Stimulated activated CD8-positive, alpha-beta memory T cell treated with anti-CD3 and anti-CD28 coated beads, Interleukin-15, amount 100 ng/mL, for 4 hours (primary cell): ENCODE results near the gene ZNF438.

ENCODE experiments used
- DNase-seq, 2 donors: peaks; one replicate each; pipeline ENCODE4 v3.0.0-alpha.2; 2020; ENCODE audit warnings: low read depth in 2 of 2

The ZNF438 gene

DNA sequence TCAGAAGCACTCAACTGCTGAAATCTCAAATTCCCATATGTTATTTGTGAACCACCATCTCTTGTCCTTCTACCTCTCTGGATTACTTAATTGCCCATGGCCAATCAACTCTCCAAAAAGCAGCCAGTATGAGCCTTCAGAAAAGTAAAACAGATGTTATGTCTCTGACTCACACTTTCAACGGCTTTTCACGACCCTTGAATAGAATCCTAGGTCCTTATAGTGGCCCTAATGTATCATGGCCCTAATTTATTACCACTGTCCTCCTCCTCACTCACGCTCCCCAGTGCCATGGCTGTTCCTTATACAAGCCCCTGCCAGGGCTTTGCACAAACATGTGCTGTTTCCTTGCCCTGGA lies 20.0 kb downstream of the ZNF438 start:
- DNase-seq, result no peak

- no peak for DNase-seq
Measured at GRCh38 chr10:31011017-31011664, 20.5 kb downstream of the ZNF438 start.

- DNase-seq, result no peak
Measured at GRCh38 chr10:31010062-31010461, 21.6 kb downstream of the ZNF438 start.

DNA sequence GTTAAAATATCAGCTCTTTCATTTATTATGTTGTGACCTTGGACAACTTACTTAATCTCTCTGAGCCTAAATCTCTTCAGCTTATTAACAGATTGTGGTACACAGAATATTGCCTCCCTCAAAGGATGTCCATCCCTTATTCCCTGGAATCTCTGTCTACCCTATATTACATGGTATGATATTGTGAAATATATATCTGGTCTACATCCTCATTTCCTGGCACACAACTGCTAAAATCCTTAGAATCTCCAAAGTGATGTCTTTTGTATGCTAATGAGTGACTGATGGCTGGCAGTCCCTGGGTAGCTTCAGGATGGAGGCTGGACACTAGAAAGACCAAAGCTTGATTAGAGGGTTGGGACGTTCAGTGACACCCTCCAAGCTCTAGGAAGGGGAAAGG lies 25.8 kb downstream of the ZNF438 start:
- no peak for DNase-seq

DNA sequence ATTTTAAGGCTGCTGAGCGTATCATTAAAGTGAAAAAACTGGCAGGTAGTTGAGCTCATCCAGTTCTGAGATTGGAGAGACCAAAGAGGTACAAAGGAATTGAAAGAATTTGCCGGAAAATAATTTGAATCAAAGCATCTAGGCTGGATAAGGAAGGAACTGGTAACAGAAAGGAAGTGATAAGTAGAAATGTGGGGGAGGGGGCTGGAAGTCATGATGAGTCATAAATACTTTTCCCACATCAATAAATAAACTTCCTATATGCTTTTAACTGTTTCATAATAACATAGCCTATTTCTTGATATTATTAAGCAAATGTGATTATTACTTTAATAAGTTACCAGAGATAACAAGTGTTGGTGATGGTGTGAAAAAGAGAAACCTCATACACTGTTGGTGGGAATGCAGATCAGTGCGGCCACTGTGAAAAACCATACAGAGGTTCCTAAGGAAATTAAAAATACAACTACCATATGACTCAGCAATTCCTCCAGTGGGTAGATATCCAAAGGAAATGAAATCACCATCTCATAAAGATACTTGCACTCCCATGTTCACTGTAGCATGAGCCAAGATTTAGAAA lies 27.0 kb downstream of the ZNF438 start:
- DNase-seq, result no peak

DNA sequence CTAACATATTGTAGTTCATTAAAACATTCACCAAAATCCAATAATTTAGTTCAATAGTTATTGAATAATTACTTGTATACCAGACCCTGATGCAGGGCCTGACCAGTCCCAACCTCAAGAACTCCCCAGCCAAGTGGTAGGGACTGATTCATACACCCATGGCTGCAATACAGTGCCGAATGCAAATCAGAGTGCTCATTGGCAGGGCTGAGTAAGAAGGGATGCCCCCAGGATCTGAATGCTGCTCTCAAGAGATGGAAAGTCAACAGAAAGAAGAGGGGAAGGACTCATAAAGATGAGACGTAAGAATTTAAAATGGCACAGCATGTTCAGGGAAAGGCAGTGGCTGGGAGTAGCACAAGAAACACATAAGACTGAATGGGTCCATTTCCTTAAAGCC lies 29.9 kb downstream of the ZNF438 start:
- DNase-seq, result no peak

DNA sequence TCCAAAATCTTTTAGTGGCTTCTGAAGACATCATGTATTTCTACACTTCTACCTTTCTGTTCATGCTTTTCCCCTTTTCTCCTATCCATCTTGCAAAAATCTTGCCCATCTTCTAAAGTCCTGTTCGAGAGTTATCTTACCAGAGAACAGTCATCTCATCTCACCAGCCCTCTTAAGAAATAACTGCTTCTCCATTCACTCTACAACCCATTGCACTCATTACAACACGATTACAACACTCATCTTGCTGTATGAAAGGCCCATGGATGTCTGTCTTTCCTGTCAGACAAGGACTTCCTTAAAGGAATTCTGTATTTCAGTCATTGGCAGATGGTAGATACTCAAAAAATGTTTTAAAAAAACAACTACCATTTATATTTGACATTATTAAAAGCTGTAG lies 30.8 kb downstream of the ZNF438 start:
- no peak for DNase-seq

GRCh38 chr10:31000071-31000782 lies 31.4 kb downstream of the ZNF438 start:
- DNase-seq, result no peak

- DNase-seq, result no peak
Measured at GRCh38 chr10:30999070-30999712, 32.5 kb downstream of the ZNF438 start.

- DNase-seq, result no peak
Measured at GRCh38 chr10:30997536-30998235, 34.0 kb downstream of the ZNF438 start.

GRCh38 chr10:30996481-30997005 lies 35.1 kb downstream of the ZNF438 start:
- DNase-seq, result no peak

DNA sequence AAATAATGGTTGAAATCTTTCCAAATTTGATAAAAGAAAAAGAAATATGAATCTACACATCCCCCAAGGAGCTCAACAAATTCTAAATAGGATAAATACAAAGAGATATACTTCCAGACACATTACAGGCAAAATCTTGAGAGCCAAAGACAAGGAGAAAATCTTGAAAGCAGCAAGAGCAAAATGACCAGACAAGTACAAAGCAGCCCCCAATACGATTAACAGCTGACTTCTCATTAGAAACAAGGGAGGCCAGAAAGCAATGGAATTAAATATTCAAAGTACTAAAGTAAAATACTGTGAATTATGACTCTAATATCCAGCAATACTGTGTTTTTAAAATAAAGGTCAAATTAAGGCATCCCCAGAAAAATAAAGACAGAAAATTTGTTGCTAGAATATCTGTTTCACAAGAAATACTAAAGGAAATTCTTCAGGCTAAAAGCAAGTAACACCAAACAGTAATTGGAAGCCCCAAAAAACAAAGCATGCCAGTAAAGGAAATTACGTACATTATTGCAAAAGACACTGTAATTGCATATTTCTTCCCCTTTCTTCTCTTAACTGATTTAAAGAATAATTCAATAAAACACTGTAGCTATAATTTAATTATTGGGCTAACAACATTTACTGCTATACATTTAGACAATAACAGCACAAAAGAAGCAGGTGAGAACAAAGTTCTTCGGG lies 36.4 kb downstream of the ZNF438 start:
- DNase-seq, result no peak

- no peak for DNase-seq
Measured at GRCh38 chr10:30993155-30993554, 38.5 kb downstream of the ZNF438 start.

- no peak for DNase-seq
Measured at GRCh38 chr10:30992681-30993080, 39.0 kb downstream of the ZNF438 start.

DNA sequence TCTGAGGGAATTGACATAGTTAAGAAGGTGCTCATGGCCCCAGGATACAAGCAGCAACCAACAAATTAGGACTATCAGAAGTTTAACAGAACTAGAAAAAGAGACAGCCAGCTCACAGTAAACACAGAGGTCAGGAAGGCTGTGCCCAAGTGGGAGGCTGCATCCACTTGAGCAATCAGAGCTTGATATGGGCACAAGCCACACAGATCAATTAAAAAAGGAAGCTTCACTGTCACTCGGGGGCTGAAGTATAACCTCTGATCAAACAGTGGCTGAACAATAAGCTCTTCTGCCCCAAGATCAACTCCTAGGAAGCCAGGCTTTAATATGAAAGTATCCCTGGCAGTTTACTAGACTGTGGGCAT lies 40.0 kb downstream of the ZNF438 start:
- no peak for DNase-seq

GRCh38 chr10:30990971-30991646 lies 40.6 kb downstream of the ZNF438 start:
- no peak for DNase-seq

GRCh38 chr10:30990351-30990750 lies 41.3 kb downstream of the ZNF438 start:
- DNase-seq, result no peak

GRCh38 chr10:30988831-30989435 lies 42.7 kb downstream of the ZNF438 start:
- no peak for DNase-seq

- no peak for DNase-seq
Measured at GRCh38 chr10:30987463-30987862, 44.2 kb downstream of the ZNF438 start.

- no peak for DNase-seq
Measured at GRCh38 chr10:30986053-30986555, 45.6 kb downstream of the ZNF438 start.
